KMS-11 (cell line): Measurements from ENCODE around the gene GPC2.
"Not testable (repeated sequence)": the region's sequence is repeated elsewhere in the genome, so short reads cannot be mapped to it uniquely, and the experiment has no call there.

ENCODE experiments used
- H2AFZ ChIP-seq: fragments of 200-600 bp; sonication (generic); 2 replicates; pipeline ENCODE4 v1.6.1; 2016; ENCODE audit warnings: antibody characterized with exemption, mixed run types, low read depth
- H3K27ac ChIP-seq: fragments of 200-600 bp; sonication (generic); 2 replicates; pipeline ENCODE4 v1.6.1; 2016; ENCODE audit warnings: mild to moderate bottlenecking, mixed run types
- H3K27me3 ChIP-seq: fragments of 200-600 bp; sonication (generic); 2 replicates; pipeline ENCODE4 v1.6.1; 2017; ENCODE audit warnings: mild to moderate bottlenecking, low read depth, mixed run types, moderate library complexity; ENCODE audit not compliant: insufficient read depth
- H3K36me3 ChIP-seq: fragments of 200-600 bp; sonication (generic); 2 replicates; pipeline ENCODE4 v1.6.1; 2017; ENCODE audit warnings: mild to moderate bottlenecking, mixed run types; ENCODE audit not compliant: insufficient read depth
- H3K4me1 ChIP-seq: fragments of 200-600 bp; sonication (generic); 2 replicates; pipeline ENCODE4 v1.6.1; 2016; ENCODE audit warnings: mild to moderate bottlenecking, low read depth, mixed run types; ENCODE audit not compliant: poor library complexity, severe bottlenecking
- H3K4me2 ChIP-seq: fragments of 200-600 bp; sonication (generic); 2 replicates; pipeline ENCODE4 v1.7.0; 2016; ENCODE audit warnings: mild to moderate bottlenecking, mixed run types
- H3K4me3 ChIP-seq: fragments of 200-600 bp; sonication (generic); IDR thresholded peaks from 2 replicates; pipeline ENCODE4 v1.6.1; 2017; ENCODE audit warnings: low read depth, low read length, mixed read lengths; ENCODE audit not compliant: insufficient read depth
- H3K79me2 ChIP-seq: fragments of 200-600 bp; sonication (generic); 2 replicates; pipeline ENCODE4 v1.6.1; 2016; ENCODE audit warnings: low read depth, mixed run types; ENCODE audit not compliant: insufficient read depth
- H3K9ac ChIP-seq: fragments of 200-600 bp; sonication (generic); 2 replicates; pipeline ENCODE4 v1.6.1; 2016; ENCODE audit warnings: mild to moderate bottlenecking, mixed run types
- H4K20me1 ChIP-seq: fragments of 200-600 bp; sonication (generic); 2 replicates; pipeline ENCODE4 v1.6.1; 2016; ENCODE audit warnings: mild to moderate bottlenecking, mixed run types; ENCODE audit not compliant: insufficient read depth
- CTCF ChIP-seq: fragments of 200-600 bp; sonication (generic); conservative IDR thresholded peaks from 2 replicates; pipeline ENCODE4 v1.6.1; 2017; ENCODE audit warnings: low read depth, mild to moderate bottlenecking, antibody characterized with exemption, low read length, moderate library complexity, mixed read lengths

The GPC2 gene

GRCh38 chr7:100208911-100209408 is 31.8 kb upstream of the GPC2 start:
- H3K27me3 ChIP-seq, result peaks cover 85% of the 10 kb centered on the region
- no peak overlapping the region for H3K9ac ChIP-seq
- H3K4me1 ChIP-seq, result peaks cover 21% of the 10 kb centered on the region
- no peak overlapping the region for H2AFZ ChIP-seq
- no peaks in the 10 kb centered on the region for H3K36me3 ChIP-seq
- no peak overlapping the region for H3K4me3 ChIP-seq
- TF ChIP-seq CTCF, result no peak
- H3K27ac ChIP-seq, result no peak overlapping the region
- peak overlapping the region; percentile 47; the same call in 1 of the 2 replicates for H3K4me2 ChIP-seq
- H3K79me2 ChIP-seq, result no peaks in the 10 kb centered on the region
- H4K20me1 ChIP-seq, result 0 out of 2 replicates have a peak, but pooled peaks cover 6% of the 10 kb centered on the region

DNA sequence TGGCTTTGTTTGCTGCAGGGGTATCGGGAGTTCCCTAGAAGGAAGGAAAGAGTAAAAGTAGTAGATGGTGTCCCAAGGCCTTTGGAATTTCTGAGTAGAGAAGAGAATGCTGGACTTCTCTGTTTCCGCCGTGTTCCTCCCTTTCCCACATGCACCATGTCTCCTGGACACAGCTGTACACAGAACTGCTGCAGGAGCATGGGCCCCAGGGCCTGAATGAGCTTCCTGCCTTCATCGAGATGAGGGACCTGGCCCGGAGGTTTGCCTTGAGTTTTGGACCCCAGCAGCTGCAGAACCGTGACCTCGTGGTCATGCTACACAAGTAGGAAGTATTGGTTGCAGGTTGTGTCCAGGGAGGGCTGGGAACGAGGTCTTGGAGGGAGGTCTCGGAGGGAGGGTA is 27.3 kb upstream of the GPC2 start:
- 0 out of 2 replicates have a peak, but pooled peaks cover 6% of the 10 kb centered on the region for H4K20me1 ChIP-seq
- no peaks in the 10 kb centered on the region for H3K36me3 ChIP-seq
- H3K27ac ChIP-seq, result no peak overlapping the region
- H3K27me3 ChIP-seq, result peaks cover 73% of the 10 kb centered on the region
- no peak for TF ChIP-seq CTCF
- peaks cover 17% of the 10 kb centered on the region for H3K4me1 ChIP-seq
- no peak overlapping the region for H2AFZ ChIP-seq
- no peak overlapping the region for H3K9ac ChIP-seq
- no peak overlapping the region for H3K4me2 ChIP-seq
- no peaks in the 10 kb centered on the region for H3K79me2 ChIP-seq
- H3K4me3 ChIP-seq, result no peak overlapping the region

DNA sequence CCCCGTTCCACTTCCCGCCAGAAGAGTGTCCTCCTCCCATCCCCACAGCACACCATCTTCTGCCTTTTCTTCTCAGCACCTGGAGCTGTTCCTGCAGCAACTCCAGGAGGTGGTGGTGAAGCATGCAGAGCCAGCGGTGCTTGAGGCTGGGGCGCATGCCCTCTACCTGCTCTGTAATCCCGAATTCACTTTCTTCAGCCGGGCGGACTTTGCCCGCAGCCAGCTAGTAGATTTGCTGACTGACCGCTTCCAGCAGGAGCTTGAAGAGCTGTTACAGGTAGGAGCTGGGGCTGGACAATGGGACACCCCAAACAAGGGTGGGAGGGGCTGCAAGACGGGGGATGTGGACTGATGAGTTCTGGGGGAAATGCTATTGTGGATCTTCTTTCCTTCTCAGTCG is 23.5 kb upstream of the GPC2 start:
- H3K79me2 ChIP-seq, result no peaks in the 10 kb centered on the region
- H3K36me3 ChIP-seq, result no peaks in the 10 kb centered on the region
- TF ChIP-seq CTCF, result no peak
- no peak overlapping the region for H3K9ac ChIP-seq
- no peak overlapping the region for H3K4me3 ChIP-seq
- H3K4me2 ChIP-seq, result no peak overlapping the region
- no peaks in the 10 kb centered on the region for H4K20me1 ChIP-seq
- H3K27me3 ChIP-seq, result peaks cover 45% of the 10 kb centered on the region
- H2AFZ ChIP-seq, result no peak overlapping the region
- H3K27ac ChIP-seq, result no peak overlapping the region
- H3K4me1 ChIP-seq, result no peaks in the 10 kb centered on the region

DNA sequence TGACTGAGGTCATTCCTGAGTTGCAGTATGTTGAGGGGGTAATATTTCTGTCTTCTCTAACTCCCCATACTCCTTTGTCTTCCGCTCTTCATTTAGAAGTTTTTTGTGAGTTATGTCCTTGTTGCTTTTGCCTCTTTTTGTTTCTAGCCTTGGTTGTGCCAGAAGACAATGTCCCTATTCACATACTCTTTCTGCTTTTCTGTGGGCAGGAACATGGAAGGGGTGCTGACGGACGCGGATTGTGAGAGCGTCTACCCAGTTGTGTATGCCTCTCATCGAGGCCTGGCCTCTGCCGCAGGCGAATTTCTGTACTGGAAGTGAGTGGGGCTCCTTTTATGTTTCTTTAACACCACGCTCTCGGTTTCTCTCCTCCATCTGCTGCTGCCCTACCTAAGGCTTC is 21.1 kb upstream of the GPC2 start:
- H4K20me1 ChIP-seq, result no peaks in the 10 kb centered on the region
- H2AFZ ChIP-seq, result no peak overlapping the region
- no peaks in the 10 kb centered on the region for H3K4me1 ChIP-seq
- TF ChIP-seq CTCF, result no peak
- no peak overlapping the region for H3K4me2 ChIP-seq
- no peaks in the 10 kb centered on the region for H3K36me3 ChIP-seq
- H3K27ac ChIP-seq, result no peak overlapping the region
- peaks cover 26% of the 10 kb centered on the region for H3K27me3 ChIP-seq
- H3K4me3 ChIP-seq, result no peak overlapping the region
- H3K79me2 ChIP-seq, result no peaks in the 10 kb centered on the region
- no peak overlapping the region for H3K9ac ChIP-seq

- H3K9ac ChIP-seq, H3K4me2 ChIP-seq, H2AFZ ChIP-seq, H3K4me1 ChIP-seq, H3K4me3 ChIP-seq, H4K20me1 ChIP-seq, H3K27ac ChIP-seq, H3K36me3 ChIP-seq, H3K79me2 ChIP-seq: not testable (repeated sequence)
- peaks cover 10% of the 10 kb centered on the region; the same call in 1 of the 2 replicates for H3K27me3 ChIP-seq
Observed at GRCh38 chr7:100195901-100196322, 18.7 kb upstream of the GPC2 start.
